Liver (tissue), 9 donors: ENCODE measurements around the gene CLBA1. TPM values are rescaled to one million over a fixed set of nuclear protein-coding genes. Genes with fewer than 3 reads are reported as not detected.

Experiments used
- DNase-seq: peaks from one replicate; pipeline ENCODE4 v3.0.0-alpha.2; 2017; ENCODE audit warnings: low spot score
- H3K27ac ChIP-seq, 2 donors: one replicate each; pipeline ENCODE4 v1.7.0; 2013; ENCODE audit warnings: inconsistent platforms in 2 of 2, low read length in 2 of 2, control low read depth in 1 of 2, low read depth in 1 of 2, mild to moderate bottlenecking in 1 of 2
- H3K27me3 ChIP-seq, 4 donors: one replicate each; pipeline versions ENCODE4 v1.6.1 to v1.7.0; 2013; ENCODE audit warnings: low read length in 3 of 4, inconsistent platforms in 1 of 4, mild to moderate bottlenecking in 1 of 4, moderate library complexity in 1 of 4; ENCODE audit not compliant: control insufficient read depth in 4 of 4, insufficient read depth in 4 of 4
- H3K36me3 ChIP-seq, 4 donors: one replicate each; pipeline versions ENCODE4 v1.6.1 to v1.7.0; 2013; ENCODE audit warnings: low read length in 3 of 4, mild to moderate bottlenecking in 3 of 4, low read depth in 1 of 4, moderate library complexity in 1 of 4; ENCODE audit not compliant: control insufficient read depth in 4 of 4, insufficient read depth in 3 of 4
- H3K4me1 ChIP-seq, 4 donors: one replicate each; pipeline versions ENCODE4 v1.6.1 to v1.7.0; 2013; ENCODE audit warnings: low read length in 3 of 4, mild to moderate bottlenecking in 3 of 4, moderate library complexity in 1 of 4; ENCODE audit not compliant: control insufficient read depth in 4 of 4, insufficient read depth in 4 of 4
- H3K4me3 ChIP-seq, 3 donors: one replicate each; pipeline versions ENCODE4 v1.6.1 to v1.7.0; 2013; ENCODE audit warnings: low read length in 3 of 3, control low read depth in 1 of 3, low read depth in 1 of 3, mild to moderate bottlenecking in 1 of 3
- H3K9ac ChIP-seq, 2 donors: one replicate each; pipeline ENCODE4 v1.7.0; 2013; ENCODE audit warnings: low read length in 2 of 2, mild to moderate bottlenecking in 2 of 2, moderate library complexity in 2 of 2, control low read depth in 1 of 2, low read depth in 1 of 2
- H3K9me3 ChIP-seq, 4 donors: one replicate each; pipeline versions ENCODE4 v1.6.1 to v1.7.0; 2013; ENCODE audit warnings: low read length in 3 of 4; ENCODE audit not compliant: control insufficient read depth in 4 of 4
- ATF3 ChIP-seq: IDR thresholded peaks from 2 replicates; pipeline ENCODE4 v1.6.1; 2016; ENCODE audit warnings: antibody characterized with exemption
- CTCF ChIP-seq: fragments of 150-350 bp; IDR thresholded peaks from 2 replicates; pipeline ENCODE4 v1.5.1; 2017; ENCODE audit warnings: improper control_type of control experiment, low read depth, low read length; ENCODE audit not compliant: missing input control
- FOXA1 ChIP-seq: IDR thresholded peaks from 2 replicates; pipeline ENCODE4 v1.6.1; 2016; ENCODE audit warnings: antibody characterized with exemption
- FOXA2 ChIP-seq: IDR thresholded peaks from 2 replicates; pipeline ENCODE4 v1.6.1; 2016; ENCODE audit warnings: antibody characterized with exemption
- GABPA ChIP-seq, 2 donors: IDR thresholded peaks in 1 of 2; conservative IDR thresholded peaks in 1 of 2; 2 replicates each; pipeline ENCODE4 v1.6.1; 2016; ENCODE audit warnings: antibody characterized with exemption in 2 of 2, mild to moderate bottlenecking in 1 of 2, moderate library complexity in 1 of 2
- HNF4A ChIP-seq, 2 donors: conservative IDR thresholded peaks; 2 replicates each; pipeline ENCODE4 v1.6.1; 2016; ENCODE audit warnings: antibody characterized with exemption in 2 of 2, mild to moderate bottlenecking in 2 of 2
- HNF4G ChIP-seq: IDR thresholded peaks from 2 replicates; pipeline ENCODE4 v1.6.1; 2016; ENCODE audit warnings: antibody characterized with exemption
- JUND ChIP-seq, 2 donors: IDR thresholded peaks; 2 replicates each; pipeline ENCODE4 v1.6.1; 2016; ENCODE audit warnings: antibody characterized with exemption in 2 of 2
- MAX ChIP-seq: IDR thresholded peaks from 2 replicates; pipeline ENCODE4 v1.6.1; 2016; ENCODE audit warnings: antibody characterized with exemption
- RAD21 ChIP-seq, 2 donors: IDR thresholded peaks; 2 replicates each; pipeline ENCODE4 v1.6.1; 2016; ENCODE audit warnings: antibody characterized with exemption in 2 of 2, mild to moderate bottlenecking in 2 of 2
- REST ChIP-seq: IDR thresholded peaks from 2 replicates; pipeline ENCODE4 v1.6.1; 2016; ENCODE audit warnings: antibody characterized with exemption, mild to moderate bottlenecking
- RXRA ChIP-seq, 2 donors: IDR thresholded peaks; 2 replicates each; pipeline ENCODE4 v1.6.1; 2017 to 2018; ENCODE audit warnings: antibody characterized with exemption in 2 of 2, mild to moderate bottlenecking in 1 of 2
- SP1 ChIP-seq: IDR thresholded peaks from 2 replicates; pipeline ENCODE4 v1.6.1; 2018; ENCODE audit warnings: antibody characterized with exemption, mild to moderate bottlenecking
- TAF1 ChIP-seq: conservative IDR thresholded peaks from 2 replicates; pipeline ENCODE4 v1.6.1; 2016; ENCODE audit warnings: antibody characterized with exemption, mild to moderate bottlenecking
- YY1 ChIP-seq: IDR thresholded peaks from 2 replicates; pipeline ENCODE4 v1.6.1; 2016; ENCODE audit warnings: antibody characterized with exemption, mild to moderate bottlenecking
- ZBTB33 ChIP-seq: IDR thresholded peaks from 2 replicates; pipeline ENCODE4 v1.6.1; 2016; ENCODE audit warnings: antibody characterized with exemption
- WGBS: extraction: QIAGEN DNeasy Blood & Tissue Kit; methylation state at CpG from one replicate; pipeline ENCODE4 v1.1.7; 2013; 5-methylcytosine and 5-hydroxymethylcytosine counted together
- polyA plus RNA-seq, 2 donors: library from polyadenylated mRNA; stranded (reverse) in 1 of 2; unstranded in 1 of 2; fragments of 200-250 nt in 1 of 2; fragments of >200 nt in 1 of 2; fragmentation: Nextera tagmentation in 1 of 2; extraction: Ambion mirVana in 1 of 2; gene quantifications; one replicate each; pipeline versions ENCODE4 v1.2.1 to v1.2.3, GENCODE V29; 2013 to 2015
- total RNA-seq, 2 donors: library from RNA; depleted of rRNA; stranded (reverse); fragments of >200 nt; gene quantifications; one replicate each; pipeline ENCODE4 v1.2.3, GENCODE V29; 2014
- donor health status: healthy.
- donor health status: healthy.
- donor health status: healthy.
- donor health status: healthy.
- donor health status: healthy.

CLBA1 gene
- total and polyA plus RNA-seq, 4 donors, result 0.98 to 3.9 (median 2.3) TPM

GRCh38 chr14:104982548-104983230, 2.9 kb upstream of the CLBA1 start:
- TF ChIP-seq TAF1, result no peak
- no peak for TF ChIP-seq RXRA (IDR thresholded peaks at IDR 0.05)
- no peak for TF ChIP-seq ATF3
- TF ChIP-seq YY1, result no peak
- no peak for TF ChIP-seq HNF4A (conservative IDR thresholded peaks at IDR 0.05)
- no peak for TF ChIP-seq CTCF
- no peak for TF ChIP-seq JUND (IDR thresholded peaks at IDR 0.05)
- TF ChIP-seq GABPA (IDR thresholded peaks at IDR 0.05 in 1 of 2, conservative IDR thresholded peaks at IDR 0.05 in 1 of 2), result no peak
- no peak for TF ChIP-seq RAD21 (IDR thresholded peaks at IDR 0.05)
- no peak for TF ChIP-seq REST
- TF ChIP-seq SP1, result no peak
- TF ChIP-seq MAX, result no peak
- TF ChIP-seq FOXA2, result no peak
- no peak for TF ChIP-seq FOXA1
- no peak for TF ChIP-seq HNF4G
- TF ChIP-seq ZBTB33, result no peak
- H3K4me1 ChIP-seq, result peaks cover 8 to 28% (median 21%) of the 10 kb centered on the region in 4 donors
- DNase-seq, result no peak
- no peaks in the 10 kb centered on the region for H3K27me3 ChIP-seq
- no peak overlapping the region for H3K27ac ChIP-seq
- no peaks in the 10 kb centered on the region for H3K9me3 ChIP-seq
- WGBS, result 86% methylated on average over 10 of the region's 10 CpGs
- H3K9ac ChIP-seq, result no peak overlapping the region
- H3K4me3 ChIP-seq, result no peak overlapping the region
- H3K36me3 ChIP-seq, result no peaks in the 10 kb centered on the region
